Nucleus accumbens (tissue), 56 donors: Measurements from ENCODE around the gene CD164.
A peak's percentile ranks its signal among the peaks of the same experiment; 100 is the strongest.
"Not testable (repeated sequence)": the region's sequence is repeated elsewhere in the genome, so short reads cannot be mapped to it uniquely, and the experiment has no call there.

Experiments
- DNase-seq, 56 donors: peaks; one replicate each; lab custom pipeline; 2025; lab: John Stamatoyannopoulos, UW

The CD164 gene

GRCh38 chr6:109377717-109378116 is 4.5 kb downstream of the CD164 start:
- DNase-seq, result no peak

GRCh38 chr6:109374326-109374892 is 7.9 kb downstream of the CD164 start:
- no peak for DNase-seq

- DNase-seq, result no peak
Measured at GRCh38 chr6:109373762-109374161, 8.5 kb downstream of the CD164 start.

GRCh38 chr6:109373331-109373730 is 8.9 kb downstream of the CD164 start:
- no peak for DNase-seq

- DNase-seq, result no peak
Measured at GRCh38 chr6:109372130-109372529, 10.1 kb downstream of the CD164 start.

GRCh38 chr6:109370792-109371191 is 11.5 kb downstream of the CD164 start:
- no peak for DNase-seq

- no peak for DNase-seq
Measured at GRCh38 chr6:109370336-109370735, 11.9 kb downstream of the CD164 start.

GRCh38 chr6:109369728-109370127 is 12.5 kb downstream of the CD164 start:
- DNase-seq, result no peak

GRCh38 chr6:109364382-109365078 is 17.7 kb downstream of the CD164 start:
- DNase-seq, result not testable (repeated sequence)

- no peak for DNase-seq
Measured at GRCh38 chr6:109363753-109364152, 18.5 kb downstream of the CD164 start.

- DNase-seq, result peak in 1 of 56 donors; percentile 13
Measured at GRCh38 chr6:109362102-109362884, 20.0 kb downstream of the CD164 start.

- no peak for DNase-seq
Measured at GRCh38 chr6:109360791-109361190, 21.5 kb downstream of the CD164 start.

GRCh38 chr6:109360281-109360680 is 22.0 kb downstream of the CD164 start:
- DNase-seq, result no peak

- no peak for DNase-seq
Measured at GRCh38 chr6:109359248-109359647, 23.0 kb downstream of the CD164 start.

- no peak for DNase-seq
Measured at GRCh38 chr6:109358204-109358603, 24.1 kb downstream of the CD164 start.

GRCh38 chr6:109356237-109356636 is 26.0 kb downstream of the CD164 start:
- no peak for DNase-seq

- DNase-seq, result no peak
Measured at GRCh38 chr6:109351231-109352130, 30.8 kb downstream of the CD164 start.

GRCh38 chr6:109349419-109349987 is 32.8 kb downstream of the CD164 start:
- DNase-seq, result no peak

- peak in 2 of 56 donors; percentile 6 to 14 for DNase-seq
Measured at GRCh38 chr6:109348226-109348625, 34.0 kb downstream of the CD164 start.

GRCh38 chr6:109347779-109348178 is 34.5 kb downstream of the CD164 start:
- no peak for DNase-seq
